H9 (cell line): Measurements from ENCODE around the gene PHF24. TPM values are rescaled to one million over a fixed set of nuclear protein-coding genes. Genes with fewer than 3 reads are reported as not detected.

ENCODE experiments used
- DNase-seq: peaks from one replicate; pipeline ENCODE4 v3.0.0-alpha.2; 2017
- H2AFZ ChIP-seq: one replicate; pipeline ENCODE4 v1.6.1; 2013; ENCODE audit warnings: mild to moderate bottlenecking, low read length, control low read depth, moderate library complexity
- H2AK5ac ChIP-seq: 2 replicates; pipeline ENCODE4 v1.6.1; 2013; ENCODE audit warnings: low read length, control low read depth, mixed read lengths; ENCODE audit not compliant: insufficient read length
- H2BK120ac ChIP-seq: one replicate; pipeline ENCODE4 v1.6.1; 2013; ENCODE audit warnings: low read depth, mild to moderate bottlenecking, low read length, control low read depth, inconsistent platforms; ENCODE audit not compliant: poor library complexity, severe bottlenecking
- H2BK12ac ChIP-seq: 2 replicates; pipeline ENCODE4 v1.6.1; 2013; ENCODE audit warnings: low read length, control low read depth, mixed read lengths, low read depth; ENCODE audit not compliant: insufficient read length
- H2BK15ac ChIP-seq: 2 replicates; pipeline ENCODE4 v1.6.1; 2013; ENCODE audit warnings: low read depth, low read length, control low read depth
- H2BK20ac ChIP-seq: one replicate; pipeline ENCODE4 v1.6.1; 2013; ENCODE audit warnings: low read depth, mild to moderate bottlenecking, low read length, control low read depth, inconsistent platforms; ENCODE audit not compliant: poor library complexity, severe bottlenecking
- H2BK5ac ChIP-seq: 2 replicates; pipeline ENCODE4 v1.6.1; 2013; ENCODE audit warnings: low read length, control low read depth, mixed read lengths; ENCODE audit not compliant: insufficient read length
- H3K14ac ChIP-seq: 2 replicates; pipeline ENCODE4 v1.6.1; 2013; ENCODE audit warnings: low read length, control low read depth; ENCODE audit not compliant: insufficient read depth
- H3K18ac ChIP-seq: 2 replicates; pipeline ENCODE4 v1.6.1; 2013; ENCODE audit warnings: low read depth, mild to moderate bottlenecking, mixed read lengths, low read length, control low read depth; ENCODE audit not compliant: insufficient read length
- H3K23ac ChIP-seq: 2 replicates; pipeline ENCODE4 v1.6.1; 2013; ENCODE audit warnings: low read length, control low read depth, mixed read lengths, low read depth; ENCODE audit not compliant: insufficient read length
- H3K23me2 ChIP-seq: 2 replicates; pipeline ENCODE4 v1.6.1; 2013; ENCODE audit warnings: low read depth, mild to moderate bottlenecking, mixed read lengths, low read length, control low read depth; ENCODE audit not compliant: insufficient read length, poor library complexity, severe bottlenecking
- H3K27ac ChIP-seq: 2 replicates; pipeline ENCODE4 v1.5.1; 2013; ENCODE audit warnings: low read length, control low read depth, mixed read lengths, low read depth; ENCODE audit not compliant: insufficient read length
- H3K27me3 ChIP-seq: 2 replicates; pipeline ENCODE4 v1.6.1; 2013; ENCODE audit warnings: low read length, control low read depth, inconsistent platforms; ENCODE audit not compliant: insufficient read depth
- H3K4ac ChIP-seq: 2 replicates; pipeline ENCODE4 v1.6.1; 2013; ENCODE audit warnings: low read depth, mild to moderate bottlenecking, control low read depth, inconsistent platforms, low read length, moderate library complexity
- H3K4me1 ChIP-seq: 2 replicates; pipeline ENCODE4 v1.6.1; 2013; ENCODE audit warnings: low read length, control low read depth, inconsistent platforms; ENCODE audit not compliant: insufficient read depth
- H3K4me2 ChIP-seq: 2 replicates; pipeline ENCODE4 v1.6.1; 2013; ENCODE audit warnings: low read length, control low read depth, mixed read lengths; ENCODE audit not compliant: insufficient read length, insufficient read depth
- H3K56ac ChIP-seq: 2 replicates; pipeline ENCODE4 v1.6.1; 2013; ENCODE audit warnings: low read depth, mild to moderate bottlenecking, mixed read lengths, low read length, control low read depth; ENCODE audit not compliant: insufficient read length
- H3K79me1 ChIP-seq: 2 replicates; pipeline ENCODE4 v1.6.1; 2013; ENCODE audit warnings: low read depth, mild to moderate bottlenecking, moderate library complexity, low read length, control low read depth, inconsistent platforms; ENCODE audit not compliant: insufficient read depth, poor library complexity, severe bottlenecking
- H3K79me2 ChIP-seq: 2 replicates; pipeline ENCODE4 v1.6.1; 2013; ENCODE audit warnings: low read length, control low read depth, inconsistent platforms; ENCODE audit not compliant: insufficient read depth
- H3K9ac ChIP-seq: 2 replicates; pipeline ENCODE4 v1.6.1; 2013; ENCODE audit warnings: low read length, control low read depth, mixed read lengths; ENCODE audit not compliant: insufficient read length; ENCODE audit errors: extremely low read depth
- H3K9me3 ChIP-seq: one replicate; pipeline ENCODE4 v1.6.1; 2013; ENCODE audit warnings: low read depth, low read length, inconsistent platforms; ENCODE audit not compliant: control insufficient read depth
- H3T11ph ChIP-seq: one replicate; pipeline ENCODE4 v1.6.1; 2013; ENCODE audit warnings: mild to moderate bottlenecking, low read length, control low read depth, inconsistent platforms
- H4K20me1 ChIP-seq: one replicate; pipeline ENCODE4 v1.6.1; 2013; ENCODE audit not compliant: control insufficient read depth, insufficient read length, insufficient read depth
- H4K5ac ChIP-seq: 2 replicates; pipeline ENCODE4 v1.6.1; 2013; ENCODE audit warnings: low read depth, mild to moderate bottlenecking, mixed read lengths, low read length, control low read depth; ENCODE audit not compliant: insufficient read length
- H4K8ac ChIP-seq: replicated peaks from 2 replicates; pipeline ENCODE4 v1.6.1; 2013; ENCODE audit warnings: low read length, control low read depth, mixed read lengths, low read depth; ENCODE audit not compliant: insufficient read length
- H4K91ac ChIP-seq: 2 replicates; pipeline ENCODE4 v1.6.1; 2013; ENCODE audit warnings: low read depth, mild to moderate bottlenecking, moderate library complexity, mixed read lengths, low read length, control low read depth; ENCODE audit not compliant: insufficient read length
- H3K27ac Mint-ChIP-seq, 3 experiments: 2 replicates in 2 of 3; 3 replicates in 1 of 3; pipeline ENCODE4 v1.8.0; 2020 to 2021; ENCODE audit warnings: mixed read lengths in 3 of 3, mild to moderate bottlenecking in 1 of 3, moderate library complexity in 1 of 3
- H3K27me3 Mint-ChIP-seq: 2 replicates; pipeline ENCODE4 v1.8.0; 2021; ENCODE audit warnings: low read depth, mild to moderate bottlenecking, moderate library complexity, mixed read lengths
- H3K36me3 Mint-ChIP-seq, 3 experiments: 2 replicates in 2 of 3; 3 replicates in 1 of 3; pipeline ENCODE4 v1.8.0; 2020 to 2021; ENCODE audit warnings: low read depth in 3 of 3, mixed read lengths in 3 of 3; ENCODE audit not compliant: insufficient read depth in 1 of 3
- H3K4me1 Mint-ChIP-seq, 2 experiments: 2 replicates each; pipeline ENCODE4 v1.8.0; 2020; ENCODE audit warnings: mixed read lengths in 2 of 2
- H3K4me3 Mint-ChIP-seq, 2 experiments: 2 replicates in 1 of 2; 3 replicates in 1 of 2; pipeline ENCODE4 v1.8.0; 2020 to 2021; ENCODE audit warnings: mild to moderate bottlenecking in 2 of 2, mixed read lengths in 2 of 2, moderate library complexity in 1 of 2
- H3K9me3 Mint-ChIP-seq, 2 experiments: 2 replicates in 1 of 2; 3 replicates in 1 of 2; pipeline ENCODE4 v1.8.0; 2020; ENCODE audit warnings: mild to moderate bottlenecking in 2 of 2, mixed read lengths in 2 of 2, moderate library complexity in 1 of 2
- WGBS: extraction: QIAGEN DNeasy Blood & Tissue Kit; methylation state at CpG from one replicate; pipeline ENCODE4 v1.1.7; 2013; ENCODE audit warnings: missing lambda C conversion rate, low lambda C conversion rate, mixed read lengths; ENCODE audit not compliant: insufficient read length; ENCODE audit errors: extremely low coverage; 5-methylcytosine and 5-hydroxymethylcytosine counted together
- total RNA-seq: library from RNA; stranded (reverse); gene quantifications from 2 replicates; pipeline ENCODE4 v1.2.1, GENCODE V29; 2021
- TF ChIP-seq, protein P1 (sequence below): fragments of 200-600 bp; sonication (generic); conservative IDR thresholded peaks from 3 replicates; pipeline ENCODE4 v1.8.0; 2021; ENCODE audit warnings: antibody characterized with exemption, mild to moderate bottlenecking

The PHF24 gene
- total RNA-seq, 1 experiment from 2014 or later, result 0.24 TPM

DNA sequence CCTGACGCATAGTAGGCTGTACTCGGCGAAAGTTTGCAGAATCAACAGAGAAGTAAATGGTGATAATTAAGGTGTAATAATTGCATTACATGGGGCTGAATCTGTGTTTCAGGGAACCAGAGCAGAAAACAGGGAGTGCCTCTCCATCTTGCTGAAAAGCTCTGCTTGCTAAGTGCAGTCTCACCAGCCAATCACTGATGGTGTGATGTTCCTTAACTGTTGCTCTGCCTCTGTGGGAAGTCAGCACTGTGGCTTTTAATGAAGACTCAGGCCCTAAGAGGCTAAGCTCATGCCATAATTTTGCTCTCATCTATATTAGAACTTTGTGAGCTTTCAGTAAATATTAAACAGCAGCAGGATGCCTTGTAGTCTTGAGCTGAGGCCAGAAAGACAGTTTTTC lies 4.5 kb downstream of the PHF24 start:
- H3K27ac Mint-ChIP-seq, result no peak overlapping the region
- no peak overlapping the region for H2AFZ ChIP-seq

More for the DNA sequence above, 4.5 kb downstream of the PHF24 start:
- no CpG with 5 or more reads among the region's 3 CpGs for WGBS
- Histone ChIP-seq H4K91ac (no peak overlapping the region), H3K27me3 (peaks cover 6% of the 10 kb centered on the region; the same call in 1 of the 2 replicates), H3K79me1 (no peaks in the 10 kb centered on the region), H3K9ac (no peak overlapping the region), H3K23ac (no peak overlapping the region), H2BK15ac (no peak overlapping the region), H3K9me3 (no peaks in the 10 kb centered on the region), H4K20me1 (no peaks in the 10 kb centered on the region), H4K8ac (no peak overlapping the region), H3K4me1 (peaks cover 6% of the 10 kb centered on the region; the same call in 1 of the 2 replicates), H3K56ac (no peak overlapping the region), H3K4me2 (no peak overlapping the region), H2BK5ac (no peak overlapping the region), H3T11ph (no peak overlapping the region), H2AK5ac (no peak overlapping the region), H3K79me2 (no peaks in the 10 kb centered on the region), H3K18ac (no peak overlapping the region), H4K5ac (no peak overlapping the region), H2BK20ac (no peak overlapping the region), H2BK12ac (no peak overlapping the region), H3K4ac (no peak overlapping the region), H3K23me2 (peaks cover 5% of the 10 kb centered on the region), H2BK120ac (no peak overlapping the region), H3K27ac (no peak overlapping the region), H3K14ac (no peak overlapping the region)
- Mint-ChIP-seq H3K4me3 (no peak overlapping the region), H3K4me1 (peaks cover 20 to 33% of the 10 kb centered on the region in 2 experiments), H3K27me3 (peaks cover 41% of the 10 kb centered on the region), H3K9me3 (no peaks in the 10 kb centered on the region), H3K36me3 (no peaks in the 10 kb centered on the region)
- TF ChIP-seq, protein P1, sequence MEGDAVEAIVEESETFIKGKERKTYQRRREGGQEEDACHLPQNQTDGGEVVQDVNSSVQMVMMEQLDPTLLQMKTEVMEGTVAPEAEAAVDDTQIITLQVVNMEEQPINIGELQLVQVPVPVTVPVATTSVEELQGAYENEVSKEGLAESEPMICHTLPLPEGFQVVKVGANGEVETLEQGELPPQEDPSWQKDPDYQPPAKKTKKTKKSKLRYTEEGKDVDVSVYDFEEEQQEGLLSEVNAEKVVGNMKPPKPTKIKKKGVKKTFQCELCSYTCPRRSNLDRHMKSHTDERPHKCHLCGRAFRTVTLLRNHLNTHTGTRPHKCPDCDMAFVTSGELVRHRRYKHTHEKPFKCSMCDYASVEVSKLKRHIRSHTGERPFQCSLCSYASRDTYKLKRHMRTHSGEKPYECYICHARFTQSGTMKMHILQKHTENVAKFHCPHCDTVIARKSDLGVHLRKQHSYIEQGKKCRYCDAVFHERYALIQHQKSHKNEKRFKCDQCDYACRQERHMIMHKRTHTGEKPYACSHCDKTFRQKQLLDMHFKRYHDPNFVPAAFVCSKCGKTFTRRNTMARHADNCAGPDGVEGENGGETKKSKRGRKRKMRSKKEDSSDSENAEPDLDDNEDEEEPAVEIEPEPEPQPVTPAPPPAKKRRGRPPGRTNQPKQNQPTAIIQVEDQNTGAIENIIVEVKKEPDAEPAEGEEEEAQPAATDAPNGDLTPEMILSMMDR, result no peak
- no peak for DNase-seq
